DND-41 (cell line): ENCODE data around the gene ERICH3.

ENCODE experiments used
- EZH2 ChIP-seq: IDR thresholded peaks from 3 replicates; pipeline ENCODE4 v1.6.1; 2012; ENCODE audit warnings: borderline replicate concordance, low read depth, mild to moderate bottlenecking, moderate library complexity, low read length, inconsistent platforms; ENCODE audit not compliant: severe bottlenecking
- TF ChIP-seq, protein P1 (sequence below): IDR thresholded peaks from 2 replicates; pipeline ENCODE4 v1.5.1; 2012; ENCODE audit warnings: borderline replicate concordance, low read length, moderate library complexity, mild to moderate bottlenecking; ENCODE audit not compliant: poor library complexity, severe bottlenecking; ENCODE audit errors: extremely low read depth

DNA sequence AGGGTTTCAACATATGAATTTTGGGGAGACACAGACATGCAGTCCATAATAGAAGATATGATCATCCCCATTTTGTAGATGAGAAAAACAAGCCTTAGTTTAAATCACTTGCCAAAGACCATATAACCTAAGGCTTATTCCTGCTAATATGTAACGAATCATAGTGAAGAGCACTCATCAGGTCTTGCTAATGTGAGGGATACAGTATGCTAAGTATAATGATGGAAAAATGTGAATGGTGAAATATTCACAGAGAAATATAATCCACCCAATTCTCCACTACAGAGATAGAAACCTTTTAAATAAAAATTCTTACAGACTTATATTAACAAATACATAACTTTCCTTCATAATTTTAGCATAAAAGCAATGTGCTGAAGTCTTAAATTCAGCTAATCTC, 18.9 kb downstream of the ERICH3 start:
- TF ChIP-seq, protein P1, sequence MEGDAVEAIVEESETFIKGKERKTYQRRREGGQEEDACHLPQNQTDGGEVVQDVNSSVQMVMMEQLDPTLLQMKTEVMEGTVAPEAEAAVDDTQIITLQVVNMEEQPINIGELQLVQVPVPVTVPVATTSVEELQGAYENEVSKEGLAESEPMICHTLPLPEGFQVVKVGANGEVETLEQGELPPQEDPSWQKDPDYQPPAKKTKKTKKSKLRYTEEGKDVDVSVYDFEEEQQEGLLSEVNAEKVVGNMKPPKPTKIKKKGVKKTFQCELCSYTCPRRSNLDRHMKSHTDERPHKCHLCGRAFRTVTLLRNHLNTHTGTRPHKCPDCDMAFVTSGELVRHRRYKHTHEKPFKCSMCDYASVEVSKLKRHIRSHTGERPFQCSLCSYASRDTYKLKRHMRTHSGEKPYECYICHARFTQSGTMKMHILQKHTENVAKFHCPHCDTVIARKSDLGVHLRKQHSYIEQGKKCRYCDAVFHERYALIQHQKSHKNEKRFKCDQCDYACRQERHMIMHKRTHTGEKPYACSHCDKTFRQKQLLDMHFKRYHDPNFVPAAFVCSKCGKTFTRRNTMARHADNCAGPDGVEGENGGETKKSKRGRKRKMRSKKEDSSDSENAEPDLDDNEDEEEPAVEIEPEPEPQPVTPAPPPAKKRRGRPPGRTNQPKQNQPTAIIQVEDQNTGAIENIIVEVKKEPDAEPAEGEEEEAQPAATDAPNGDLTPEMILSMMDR: no peak
- TF ChIP-seq EZH2: no peak
